BJ (cell line): ENCODE results near the gene AMZ2. TPM values are rescaled to one million over a fixed set of nuclear protein-coding genes. Genes with fewer than 3 reads are reported as not detected.

Experiments used
- CTCF ChIA-PET: fragments of 350-600 bp; formaldehyde crosslinking; extraction: SDS; loops from one replicate; lab custom pipeline; 2021; ENCODE audit warnings: antibody characterized with exemption, inconsistent platforms; lab: Yijun Ruan, JAX
- POLR2A ChIA-PET: fragments of 300-600 bp; sonication (Branson Sonifier 250); formaldehyde crosslinking; extraction: SDS; loops from one replicate; lab custom pipeline; 2021; ENCODE audit warnings: antibody characterized with exemption; lab: Charles Lee
- DNase-seq: peaks from one replicate; pipeline ENCODE4 v3.0.0-alpha.2; 2011; ENCODE audit warnings: low read depth
- H3K27me3 ChIP-seq: 2 replicates; pipeline ENCODE4 v1.6.0; 2011; ENCODE audit warnings: low read length; ENCODE audit not compliant: control insufficient read depth, insufficient read depth
- H3K36me3 ChIP-seq: 2 replicates; pipeline ENCODE4 v1.5.1; 2011; ENCODE audit warnings: low read length; ENCODE audit not compliant: control insufficient read depth, insufficient read depth
- H3K4me3 ChIP-seq: 2 replicates; pipeline ENCODE4 v1.5.1; 2011; ENCODE audit warnings: low read depth, mild to moderate bottlenecking, control low read depth, low read length
- polyA plus RNA-seq: library from polyadenylated mRNA; depleted of rRNA; stranded (reverse); fragments of >200 nt; gene quantifications from 2 replicates; pipeline ENCODE4 v1.2.3, GENCODE V29; 2011
- TF ChIP-seq, protein P1 (sequence below): IDR thresholded peaks from 2 replicates; pipeline ENCODE4 v1.5.1; 2011; ENCODE audit warnings: low read depth, mild to moderate bottlenecking, control low read depth, inconsistent platforms, low read length, moderate library complexity; ENCODE audit not compliant: insufficient read depth

The AMZ2 gene
- polyA plus RNA-seq, 1 experiment: 52.0 TPM

DNA sequence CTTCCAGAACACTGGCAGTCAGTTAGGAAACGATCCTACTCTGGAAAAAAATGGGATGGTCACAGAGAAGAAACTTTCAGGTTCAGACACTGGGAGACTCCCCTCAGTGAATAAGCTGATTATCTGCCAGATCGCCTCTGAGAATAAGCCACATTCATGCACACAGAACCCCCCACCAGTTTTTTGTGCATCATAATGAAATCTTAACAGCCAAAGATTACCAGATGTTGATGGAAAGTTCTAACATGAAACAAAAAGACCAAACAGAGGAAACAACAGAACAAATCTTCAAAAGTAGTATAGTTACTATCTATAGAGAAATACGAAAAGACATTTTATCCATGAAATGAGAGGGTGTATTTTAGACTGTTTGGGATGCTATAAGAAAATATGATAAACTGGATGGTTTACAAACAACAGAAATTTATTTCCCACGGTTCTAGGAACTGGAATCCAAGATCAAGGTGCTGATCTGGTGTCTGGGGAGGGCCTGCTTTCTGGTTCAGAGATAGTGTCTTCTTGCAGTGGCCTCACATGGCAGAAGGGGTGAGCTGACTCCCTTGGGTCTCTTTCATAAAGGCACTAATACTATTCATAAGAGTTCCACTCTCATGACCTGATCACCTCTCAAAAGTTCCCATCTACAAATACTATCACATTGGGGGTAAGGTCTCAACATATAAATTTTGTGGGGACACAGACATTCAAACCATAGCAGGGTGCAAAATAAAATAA is 8.0 kb upstream of the AMZ2 start:
- TF ChIP-seq, protein P1, sequence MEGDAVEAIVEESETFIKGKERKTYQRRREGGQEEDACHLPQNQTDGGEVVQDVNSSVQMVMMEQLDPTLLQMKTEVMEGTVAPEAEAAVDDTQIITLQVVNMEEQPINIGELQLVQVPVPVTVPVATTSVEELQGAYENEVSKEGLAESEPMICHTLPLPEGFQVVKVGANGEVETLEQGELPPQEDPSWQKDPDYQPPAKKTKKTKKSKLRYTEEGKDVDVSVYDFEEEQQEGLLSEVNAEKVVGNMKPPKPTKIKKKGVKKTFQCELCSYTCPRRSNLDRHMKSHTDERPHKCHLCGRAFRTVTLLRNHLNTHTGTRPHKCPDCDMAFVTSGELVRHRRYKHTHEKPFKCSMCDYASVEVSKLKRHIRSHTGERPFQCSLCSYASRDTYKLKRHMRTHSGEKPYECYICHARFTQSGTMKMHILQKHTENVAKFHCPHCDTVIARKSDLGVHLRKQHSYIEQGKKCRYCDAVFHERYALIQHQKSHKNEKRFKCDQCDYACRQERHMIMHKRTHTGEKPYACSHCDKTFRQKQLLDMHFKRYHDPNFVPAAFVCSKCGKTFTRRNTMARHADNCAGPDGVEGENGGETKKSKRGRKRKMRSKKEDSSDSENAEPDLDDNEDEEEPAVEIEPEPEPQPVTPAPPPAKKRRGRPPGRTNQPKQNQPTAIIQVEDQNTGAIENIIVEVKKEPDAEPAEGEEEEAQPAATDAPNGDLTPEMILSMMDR: no peak
- ChIA-PET POLR2A (no interaction called here), CTCF (no interaction called here)
- no peak overlapping the region for H3K4me3 ChIP-seq
- DNase-seq: no peak
- H3K27me3 ChIP-seq: no peaks in the 10 kb centered on the region
- H3K36me3 ChIP-seq: no peaks in the 10 kb centered on the region

DNA sequence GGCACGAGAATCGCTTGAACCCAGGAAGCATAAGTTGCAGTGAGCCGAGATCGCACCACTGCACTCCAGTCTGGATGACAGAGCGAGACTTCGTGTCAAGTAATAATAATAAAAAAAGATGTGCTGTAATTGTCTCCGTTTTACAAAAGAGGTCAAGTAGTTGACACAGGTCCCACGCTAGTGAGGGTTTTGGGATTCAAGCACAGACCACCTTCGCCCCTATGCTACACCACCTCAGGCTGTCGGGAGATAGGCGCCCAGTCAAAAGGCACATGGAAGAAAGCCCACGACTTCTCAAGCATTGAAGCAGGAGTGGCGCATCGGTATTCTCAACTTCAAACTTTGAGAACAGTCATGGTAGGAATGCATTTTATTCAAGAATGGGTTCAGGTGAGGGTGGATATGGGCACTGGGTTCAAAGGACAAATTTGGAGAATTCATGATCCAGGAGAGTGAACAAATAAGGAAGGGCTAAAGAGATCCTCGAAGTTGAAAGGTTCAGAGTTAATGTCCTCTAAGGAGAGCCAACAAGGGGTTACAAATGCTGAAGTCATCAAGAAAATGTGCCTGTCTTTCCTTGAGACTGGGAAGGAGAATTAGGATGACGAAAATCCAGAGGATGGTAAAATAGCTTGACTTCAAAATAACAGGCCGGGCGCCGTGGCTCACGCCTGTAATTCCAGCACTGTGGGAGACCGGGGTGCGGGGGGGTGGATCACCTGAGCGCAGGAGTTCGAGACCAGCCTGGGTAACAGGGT is 1.4 kb upstream of the AMZ2 start:
- ChIA-PET POLR2A (no interaction called here), CTCF (interaction anchor here (1.6 to 1.9 kb wide), 2 partner anchors 41 to 45 kb away, joined by 5 to 6 read pairs; no protein-coding TSS in a partner anchor)
- H3K36me3 ChIP-seq: no peaks in the 10 kb centered on the region
- no peak overlapping the region for H3K4me3 ChIP-seq
- TF ChIP-seq, protein P1: no peak
- no peak for DNase-seq
- no peaks in the 10 kb centered on the region for H3K27me3 ChIP-seq

DNA sequence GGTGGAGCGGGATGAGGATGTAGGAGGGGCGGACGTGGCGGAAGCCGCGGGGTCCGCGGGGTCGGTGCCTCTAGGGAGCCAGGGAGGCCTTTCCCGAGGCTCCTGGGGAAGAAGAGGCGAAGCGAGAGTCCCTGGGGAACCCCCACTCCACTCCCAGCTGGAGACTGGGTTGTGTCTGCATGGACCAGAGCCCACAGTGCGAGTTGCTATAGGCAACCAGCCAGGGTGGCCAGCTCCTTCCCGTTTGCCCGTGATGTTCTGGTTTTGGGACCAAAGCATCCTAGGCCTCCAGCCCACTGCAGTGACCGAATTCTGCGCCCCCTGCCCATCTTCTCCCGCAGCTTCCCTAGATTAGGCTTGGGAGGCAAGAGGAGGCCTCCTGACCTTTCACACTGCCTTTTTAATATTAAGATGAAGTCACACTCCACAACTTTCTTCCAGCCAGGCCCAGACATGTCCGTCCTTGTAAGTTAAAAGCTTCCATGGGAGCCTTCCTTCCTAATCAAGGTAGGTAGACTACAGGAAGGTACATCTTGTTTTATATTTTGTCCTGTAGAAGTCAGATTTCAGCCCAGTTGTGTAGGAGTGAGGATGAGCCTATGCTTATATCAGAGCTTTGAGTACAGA is 469 bp downstream of the AMZ2 start:
- no peaks in the 10 kb centered on the region for H3K27me3 ChIP-seq
- DNase-seq: no peak
- H3K4me3 ChIP-seq: peak overlapping the region; percentile 61
- no peaks in the 10 kb centered on the region; the same call in 1 of the 2 replicates for H3K36me3 ChIP-seq
- TF ChIP-seq, protein P1: no peak
- POLR2A ChIA-PET: interaction anchor here (0.7 to 0.9 kb wide), 2 partner anchors 151 to 264 kb away, joined by 3 read pairs; partner anchors contain the start of gene PRKAR1A
- CTCF ChIA-PET: interaction anchor here (1.2 to 2.0 kb wide), 8 partner anchors 10 to 188 kb away, joined by 3 to 14 read pairs (median 5); no protein-coding TSS in a partner anchor

DNA sequence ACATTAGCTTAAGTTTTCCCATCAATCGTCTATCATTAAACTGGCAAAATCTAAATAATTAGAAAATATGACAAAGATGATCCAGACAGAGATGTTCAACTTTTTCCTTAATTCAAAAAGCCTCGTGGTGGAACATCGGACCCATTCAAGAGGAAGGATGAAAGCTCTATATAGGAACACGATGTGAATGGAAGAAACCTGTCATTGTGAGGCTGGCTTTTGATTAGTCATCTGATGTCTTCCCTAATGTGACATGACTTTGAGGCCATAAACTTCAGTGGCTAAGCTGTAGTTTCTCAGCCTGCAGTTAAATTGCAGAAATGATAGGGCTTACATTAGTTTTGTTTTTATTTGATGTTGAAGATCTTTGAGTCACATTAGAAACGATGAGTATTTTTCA is 1.0 kb downstream of the AMZ2 start:
- ChIA-PET CTCF (interaction anchor here (1.2 to 2.0 kb wide), 5 partner anchors 14 to 187 kb away, joined by 3 to 14 read pairs (median 5); no protein-coding TSS in a partner anchor), POLR2A (interaction anchor here (0.7 to 0.9 kb wide), 2 partner anchors 150 to 264 kb away, joined by 3 read pairs; partner anchors contain the start of gene PRKAR1A)
- TF ChIP-seq, protein P1: no peak
- no peak for DNase-seq
- Histone ChIP-seq H3K4me3 (no peak overlapping the region; the same call in 1 of the 2 replicates), H3K36me3 (peaks cover 1% of the 10 kb centered on the region), H3K27me3 (no peaks in the 10 kb centered on the region)
